Lower leg skin (tissue), 4 donors: ENCODE data around the gene ELMO3. TPM values are rescaled to one million over a fixed set of nuclear protein-coding genes. Genes with fewer than 3 reads are reported as not detected.

Experiments used
- DNase-seq, 2 donors: peaks; one replicate each; pipeline ENCODE4 v3.0.0-alpha.2; 2019; ENCODE audit warnings: low spot score in 2 of 2
- H3K4me3 ChIP-seq: fragments of 200-600 bp; sonication (generic); 2 replicates; pipeline ENCODE4 v1.5.1; 2017; ENCODE audit warnings: mild to moderate bottlenecking, low read depth; ENCODE audit not compliant: poor library complexity, severe bottlenecking
- POLR2A ChIP-seq, 2 donors: fragments of 450-650 bp; IDR thresholded peaks; one replicate each; pipeline ENCODE4 v1.6.1; 2016 to 2017; ENCODE audit warnings: antibody characterized with exemption in 2 of 2, mild to moderate bottlenecking in 1 of 2, moderate library complexity in 1 of 2
- WGBS, 2 donors: methylation state at CpG; one replicate each; pipeline ENCODE4 v1.1.5; 2018; 5-methylcytosine and 5-hydroxymethylcytosine counted together
- intact Hi-C: fragments of 100-400 bp; cut with DNase I; formaldehyde crosslinking; loops from one replicate; pipeline ENCODE4 v1.15.0; 2023; ENCODE audit warnings: low total_unique reads
- total RNA-seq, 4 donors: library from RNA; depleted of rRNA; stranded (reverse); fragments of >200 nt; gene quantifications; one replicate each; pipeline ENCODE4 v1.1.0, GENCODE V29; 2016
- TF ChIP-seq, protein P1 (sequence below), 3 donors: fragments of 450-650 bp; IDR thresholded peaks; one replicate each; pipeline ENCODE4 v1.5.1; 2016; ENCODE audit warnings: antibody characterized with exemption in 3 of 3, mild to moderate bottlenecking in 3 of 3, moderate library complexity in 2 of 3

Gene ELMO3
- total RNA-seq, 4 donors from 2014 or later, result 37.2 to 62.2 (median 51.6) TPM

DNA sequence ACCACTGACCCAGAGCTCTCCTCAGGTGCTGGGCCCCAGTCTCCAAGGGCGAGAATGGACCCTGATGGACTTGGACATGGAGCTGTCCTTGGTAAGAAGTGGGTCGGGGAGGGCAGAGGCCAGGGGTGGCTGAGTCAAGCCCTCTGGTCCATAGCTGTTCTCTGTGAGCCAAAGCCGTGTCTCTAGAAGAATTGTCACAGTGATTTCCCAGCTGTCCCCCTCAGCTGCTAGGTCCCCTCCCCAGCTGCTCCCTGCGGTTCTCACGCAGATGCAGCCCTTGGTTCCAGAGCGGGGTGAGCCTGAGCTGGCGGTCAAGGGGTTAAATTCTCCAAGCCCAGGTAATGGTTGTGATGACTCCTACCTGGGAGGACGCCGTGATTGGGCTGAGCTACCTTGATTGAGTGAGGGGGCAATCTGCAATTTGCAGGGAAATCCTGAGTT is 29.9 kb upstream of the ELMO3 start:
- 66 to 74% methylated on average over 9 of the region's 9 CpGs for WGBS, 2 donors
- DNase-seq, result no peak
- H3K4me3 ChIP-seq, result no peak overlapping the region
- TF ChIP-seq POLR2A (IDR thresholded peaks at IDR 0.05), result no peak
- TF ChIP-seq, protein P1, sequence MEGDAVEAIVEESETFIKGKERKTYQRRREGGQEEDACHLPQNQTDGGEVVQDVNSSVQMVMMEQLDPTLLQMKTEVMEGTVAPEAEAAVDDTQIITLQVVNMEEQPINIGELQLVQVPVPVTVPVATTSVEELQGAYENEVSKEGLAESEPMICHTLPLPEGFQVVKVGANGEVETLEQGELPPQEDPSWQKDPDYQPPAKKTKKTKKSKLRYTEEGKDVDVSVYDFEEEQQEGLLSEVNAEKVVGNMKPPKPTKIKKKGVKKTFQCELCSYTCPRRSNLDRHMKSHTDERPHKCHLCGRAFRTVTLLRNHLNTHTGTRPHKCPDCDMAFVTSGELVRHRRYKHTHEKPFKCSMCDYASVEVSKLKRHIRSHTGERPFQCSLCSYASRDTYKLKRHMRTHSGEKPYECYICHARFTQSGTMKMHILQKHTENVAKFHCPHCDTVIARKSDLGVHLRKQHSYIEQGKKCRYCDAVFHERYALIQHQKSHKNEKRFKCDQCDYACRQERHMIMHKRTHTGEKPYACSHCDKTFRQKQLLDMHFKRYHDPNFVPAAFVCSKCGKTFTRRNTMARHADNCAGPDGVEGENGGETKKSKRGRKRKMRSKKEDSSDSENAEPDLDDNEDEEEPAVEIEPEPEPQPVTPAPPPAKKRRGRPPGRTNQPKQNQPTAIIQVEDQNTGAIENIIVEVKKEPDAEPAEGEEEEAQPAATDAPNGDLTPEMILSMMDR (IDR thresholded peaks at IDR 0.05), result no peak
- intact Hi-C loops, result no loop called here

DNA sequence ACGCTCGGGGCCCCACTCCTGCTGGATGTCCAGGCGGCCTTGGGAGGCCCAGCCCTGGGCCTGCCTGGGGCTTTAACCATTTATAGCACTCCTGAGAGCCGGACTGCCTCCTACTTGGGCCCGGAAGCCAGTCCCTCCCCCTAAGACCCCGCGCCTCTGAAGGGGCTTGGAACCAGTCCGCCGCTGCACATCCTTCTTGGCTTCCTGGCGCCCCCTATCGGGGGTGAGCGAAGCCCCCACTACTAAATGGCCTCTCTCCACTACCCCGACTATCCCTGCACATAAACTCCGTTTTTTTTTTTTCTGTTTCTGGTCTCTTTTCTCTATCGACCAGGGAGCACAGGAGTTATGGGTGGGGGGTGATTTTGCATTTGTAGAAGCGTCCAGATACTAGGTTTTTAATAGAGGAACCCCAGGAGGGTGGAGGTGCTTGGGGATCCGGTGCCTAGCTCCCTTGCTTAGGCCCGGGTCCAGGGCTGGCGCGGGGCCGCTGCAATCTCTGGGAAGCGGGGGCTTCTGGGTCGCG is 29.2 kb upstream of the ELMO3 start:
- intact Hi-C loops, result no loop called here
- no peak for DNase-seq

DNA sequence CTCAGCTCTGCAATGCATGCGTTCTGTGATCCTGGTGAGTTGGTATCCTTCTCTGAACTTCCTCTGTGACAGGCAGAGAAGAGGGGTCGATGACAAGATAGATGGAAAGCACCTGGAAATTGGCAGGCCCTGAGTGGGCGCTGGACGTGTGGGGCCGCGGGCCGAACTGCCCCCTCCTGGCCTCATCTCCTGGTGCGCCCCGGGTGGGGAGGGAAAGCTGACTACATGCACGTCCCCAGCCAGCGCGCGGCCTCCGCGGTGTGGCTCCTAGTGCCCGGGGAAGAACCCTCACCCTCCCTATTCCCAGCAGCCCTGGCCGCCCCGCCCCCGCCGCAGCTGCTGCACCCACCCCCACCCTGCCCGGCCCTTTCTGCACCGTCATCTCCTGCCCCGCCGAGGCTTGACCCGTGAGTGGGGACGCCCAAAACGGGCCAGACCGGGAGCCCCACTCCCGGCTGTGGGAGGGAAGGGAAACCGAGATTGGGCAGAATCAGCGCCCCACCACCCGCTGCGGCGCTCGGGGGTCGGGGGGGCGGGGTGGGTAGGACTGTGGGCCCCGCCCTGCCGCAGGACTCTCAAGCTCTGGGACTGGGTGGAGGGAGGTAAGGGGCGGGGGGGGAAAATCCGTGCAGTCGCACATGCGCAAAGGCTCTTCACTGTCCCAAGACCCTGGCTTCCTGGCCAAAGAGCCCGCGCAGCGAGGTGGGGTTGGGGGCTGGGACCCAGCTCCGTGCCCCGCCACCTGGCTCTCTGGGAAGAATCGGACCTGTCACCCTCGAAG is 28.6 kb upstream of the ELMO3 start, which contains the start of gene NOL3:
Gene NOL3, plus strand, starts transcription at position 371 of the 781 bp plus-strand sequence.
- TF ChIP-seq, protein P1 (IDR thresholded peaks at IDR 0.05), result no peak
- no peak for TF ChIP-seq POLR2A (IDR thresholded peaks at IDR 0.05)
- peak within 1 kb of the TSS; percentile 11 for H3K4me3 ChIP-seq
- intact Hi-C loops, result no loop called here
- 3% methylated on average over 21 to 29 of the region's 50 CpGs for WGBS, 2 donors
- DNase-seq, result peak; percentile 74 to 96

More for the DNA sequence above, 29.2 kb upstream of the ELMO3 start:
- H3K4me3 ChIP-seq, result peak overlapping the region; percentile 11
- 9 to 17% methylated on average over 22 to 24 of the region's 24 CpGs for WGBS, 2 donors
- TF ChIP-seq POLR2A (IDR thresholded peaks at IDR 0.05), result no peak
- TF ChIP-seq, protein P1 (IDR thresholded peaks at IDR 0.05), result no peak

DNA sequence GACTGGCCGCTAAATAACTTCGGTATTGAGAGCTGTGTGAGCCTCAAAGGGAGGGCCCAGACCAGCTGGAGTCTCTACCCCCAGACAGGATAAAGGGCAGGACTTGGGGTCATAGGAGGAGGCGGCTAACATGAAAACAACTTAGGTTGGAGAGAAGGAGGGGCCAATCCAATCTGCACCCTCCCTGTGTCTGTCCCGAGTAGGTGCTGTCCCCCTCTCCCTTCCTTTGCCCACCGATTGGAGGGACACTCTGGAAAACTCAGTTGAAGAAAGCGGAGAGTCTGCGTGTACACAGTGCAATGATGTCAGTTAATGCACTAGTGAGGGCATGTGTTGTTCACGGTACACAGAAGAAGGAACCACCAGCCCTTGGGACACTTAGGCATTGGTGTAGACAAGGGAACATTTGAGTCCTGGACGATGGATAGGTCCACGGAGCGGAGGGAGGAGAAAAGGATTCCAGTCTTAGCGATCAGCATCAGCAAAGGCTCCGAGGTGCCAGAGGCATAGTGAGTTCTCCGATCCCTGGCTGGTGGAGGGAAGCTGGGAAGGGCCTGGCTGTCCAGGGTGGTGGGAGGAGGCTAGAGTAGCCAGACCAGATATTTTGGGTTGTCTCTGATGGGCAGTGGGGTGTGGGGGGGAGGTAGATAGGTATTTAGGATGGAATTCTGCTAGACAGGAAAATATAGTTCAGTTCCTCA is 27.8 kb upstream of the ELMO3 start:
- H3K4me3 ChIP-seq, result no peak overlapping the region
- TF ChIP-seq POLR2A (IDR thresholded peaks at IDR 0.05), result no peak
- TF ChIP-seq, protein P1 (IDR thresholded peaks at IDR 0.05), result no peak
- no peak for DNase-seq
- 29 to 31% methylated on average over 14 of the region's 14 CpGs for WGBS, 2 donors
- intact Hi-C loops, result no loop called here

DNA sequence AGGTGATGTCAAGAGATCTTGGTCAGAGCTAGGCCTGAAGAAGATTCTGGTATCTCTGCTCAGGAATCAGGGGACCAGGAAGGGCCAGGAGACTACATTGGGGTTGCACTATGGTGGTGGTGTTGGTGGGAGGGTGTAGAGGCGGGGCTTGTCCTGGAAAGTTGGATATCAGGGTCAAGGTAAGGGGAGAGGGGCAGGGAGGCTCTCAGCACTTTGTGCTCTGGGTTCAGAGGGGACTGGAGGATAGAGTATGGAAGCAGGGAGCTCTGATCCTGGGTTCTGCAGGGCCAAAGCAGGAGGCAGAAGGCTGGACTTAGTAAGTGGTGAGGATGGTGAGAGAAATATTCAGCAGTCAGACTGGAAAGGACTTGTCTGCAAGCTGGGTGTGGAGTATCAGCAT is 25.6 kb upstream of the ELMO3 start:
- no peak overlapping the region for H3K4me3 ChIP-seq
- WGBS, 2 donors, result 86 to 90% methylated on average over 1 of the region's 1 CpG
- intact Hi-C loops, result no loop called here
- DNase-seq, result no peak
- no peak for TF ChIP-seq POLR2A (IDR thresholded peaks at IDR 0.05)
- TF ChIP-seq, protein P1 (IDR thresholded peaks at IDR 0.05), result no peak
